Sigmoid colon (tissue), 7 donors: ENCODE data around the gene R3HDM1. TPM values are rescaled to one million over a fixed set of nuclear protein-coding genes. Genes with fewer than 3 reads are reported as not detected.

Source experiments
- DNase-seq: peaks from one replicate; pipeline ENCODE4 v3.0.0-alpha.2; 2019
- H3K27ac ChIP-seq, 4 donors: fragments of 200-600 bp; sonication (generic); one replicate each; pipeline ENCODE4 v1.5.1; 2016 to 2019; ENCODE audit warnings: mild to moderate bottlenecking in 1 of 4
- H3K27me3 ChIP-seq, 3 donors: fragments of 200-600 bp; sonication (generic); one replicate each; pipeline ENCODE4 v1.5.1; 2019; ENCODE audit warnings: mild to moderate bottlenecking in 1 of 3
- H3K36me3 ChIP-seq, 4 donors: fragments of 200-600 bp; sonication (generic); one replicate each; pipeline ENCODE4 v1.5.1; 2016 to 2019
- H3K4me1 ChIP-seq, 4 donors: fragments of 200-600 bp; sonication (generic); one replicate each; pipeline ENCODE4 v1.5.1; 2017 to 2019
- H3K4me3 ChIP-seq, 4 donors: fragments of 200-600 bp; sonication (generic); one replicate each; pipeline ENCODE4 v1.5.1; 2017 to 2019; ENCODE audit warnings: mild to moderate bottlenecking in 2 of 4, moderate library complexity in 1 of 4
- H3K9me3 ChIP-seq, 4 donors: fragments of 200-600 bp in 3 of 4; sonication (generic) in 3 of 4; one replicate each; pipeline versions ENCODE4 v1.5.1 to v1.6.1; 2013 to 2019
- CTCF ChIP-seq, 4 experiments: fragments of 450-650 bp in 3 of 4; fragments of 200-600 bp in 1 of 4; IDR thresholded peaks; one replicate each; pipeline ENCODE4 v1.5.1; 2016 to 2019; ENCODE audit warnings: antibody characterized with exemption in 4 of 4, mild to moderate bottlenecking in 3 of 4, moderate library complexity in 2 of 4
- EP300 ChIP-seq, 4 donors: sonication (generic); formaldehyde crosslinking; IDR thresholded peaks; one replicate each; pipeline ENCODE4 v1.6.1; 2017; ENCODE audit warnings: antibody characterized with exemption in 4 of 4
- POLR2A ChIP-seq, 2 donors: fragments of 450-650 bp; IDR thresholded peaks; one replicate each; pipeline ENCODE4 v1.6.1; 2016; ENCODE audit warnings: antibody characterized with exemption in 2 of 2, mild to moderate bottlenecking in 2 of 2, moderate library complexity in 2 of 2
- POLR2AphosphoS5 ChIP-seq, 4 donors: sonication (generic); formaldehyde crosslinking; IDR thresholded peaks; one replicate each; pipeline ENCODE4 v1.6.1; 2017; ENCODE audit warnings: antibody characterized with exemption in 4 of 4
- WGBS, 2 donors: extraction: QIAGEN DNeasy Blood & Tissue Kit; methylation state at CpG; one replicate each; pipeline ENCODE4 v1.1.7; 2013; 5-methylcytosine and 5-hydroxymethylcytosine counted together
- intact Hi-C: fragments of 100-400 bp; cut with DNase I; formaldehyde crosslinking; loops from one replicate; pipeline ENCODE4 v1.15.1; 2023
- polyA plus RNA-seq, 3 donors: library from polyadenylated mRNA; stranded (reverse); fragments of 200-250 nt; gene quantifications; one replicate each; pipeline ENCODE4 v1.2.3, GENCODE V29; 2013
- total RNA-seq, 4 donors: library from RNA; depleted of rRNA; stranded (reverse); fragments of >200 nt; gene quantifications; one replicate each; pipeline ENCODE4 v1.1.0, GENCODE V29; 2016
- donor health status: healthy with polysubstance abuse.
- donor health status: Bipolar disorder and iron deficiency.
- donor health status: healthy.

Gene R3HDM1
- total and polyA plus RNA-seq, 7 donors = 5.3 to 34.6 (median 14.2) TPM

GRCh38 chr2:135557530-135557929 is 26.2 kb downstream of the R3HDM1 start:
- 94 to 97% methylated on average over 1 of the region's 1 CpG for WGBS, 2 donors
- Histone ChIP-seq H3K4me1 (no peaks in the 10 kb centered on the region), H3K36me3 (peaks cover 0 to 6% (median 0%) of the 10 kb centered on the region in 4 donors), H3K4me3 (no peak overlapping the region), H3K27ac (no peak overlapping the region), H3K27me3 (no peaks in the 10 kb centered on the region), H3K9me3 (no peaks in the 10 kb centered on the region)
- intact Hi-C loops = no loop called here
- DNase-seq = no peak
- TF ChIP-seq EP300 (IDR thresholded peaks at IDR 0.05) (no peak), CTCF (IDR thresholded peaks at IDR 0.05) (no peak), POLR2AphosphoS5 (IDR thresholded peaks at IDR 0.05) (no peak), POLR2A (IDR thresholded peaks at IDR 0.05) (no peak)

- H3K36me3 ChIP-seq = peaks cover 0 to 9% (median 0%) of the 10 kb centered on the region in 4 donors
- no peak for TF ChIP-seq POLR2AphosphoS5 (IDR thresholded peaks at IDR 0.05)
- TF ChIP-seq CTCF (IDR thresholded peaks at IDR 0.05) = no peak
- no peak for TF ChIP-seq EP300 (IDR thresholded peaks at IDR 0.05)
- TF ChIP-seq POLR2A (IDR thresholded peaks at IDR 0.05) = no peak
- DNase-seq = no peak
- whole genome bisulfite sequencing, 2 donors = 97 to 98% methylated on average over 4 of the region's 4 CpGs
- intact Hi-C loops = no loop called here
- no peak overlapping the region for H3K4me3 ChIP-seq
- no peak overlapping the region for H3K27ac ChIP-seq
- no peaks in the 10 kb centered on the region for H3K4me1 ChIP-seq
- H3K27me3 ChIP-seq = no peaks in the 10 kb centered on the region
- H3K9me3 ChIP-seq = no peaks in the 10 kb centered on the region
Measured at GRCh38 chr2:135561925-135562324, 30.6 kb downstream of the R3HDM1 start.

DNA sequence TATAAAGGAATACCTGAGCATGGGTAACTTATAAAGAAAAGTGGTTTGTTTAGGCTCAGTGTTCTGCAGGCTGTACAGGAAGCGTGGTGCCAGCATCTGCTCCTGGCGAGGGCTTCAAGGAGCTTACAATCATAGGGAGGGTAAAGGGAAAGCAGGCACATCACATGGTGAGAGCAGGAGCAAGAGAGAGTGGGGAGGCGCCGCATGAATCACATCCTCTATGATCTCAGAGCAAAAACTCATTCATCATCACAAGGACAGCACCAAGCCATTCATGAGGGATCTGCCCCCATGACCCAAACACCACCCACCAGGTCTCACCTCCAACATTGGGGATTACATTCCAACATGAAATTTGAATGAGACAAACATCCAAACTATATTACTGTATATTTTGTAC is 32.5 kb downstream of the R3HDM1 start:
- no peak overlapping the region for H3K4me3 ChIP-seq
- TF ChIP-seq CTCF (IDR thresholded peaks at IDR 0.05) = no peak
- TF ChIP-seq POLR2A (IDR thresholded peaks at IDR 0.05) = no peak
- no peak for TF ChIP-seq POLR2AphosphoS5 (IDR thresholded peaks at IDR 0.05)
- no peak for TF ChIP-seq EP300 (IDR thresholded peaks at IDR 0.05)
- 97 to 99% methylated on average over 4 of the region's 4 CpGs for WGBS, 2 donors
- no peaks in the 10 kb centered on the region for H3K9me3 ChIP-seq
- H3K27me3 ChIP-seq = no peaks in the 10 kb centered on the region
- intact Hi-C loops = no loop called here
- H3K4me1 ChIP-seq = no peaks in the 10 kb centered on the region
- no peak for DNase-seq
- H3K36me3 ChIP-seq = peaks cover 0 to 9% (median 0%) of the 10 kb centered on the region in 4 donors
- no peak overlapping the region for H3K27ac ChIP-seq

GRCh38 chr2:135570884-135571283 is 39.6 kb downstream of the R3HDM1 start:
- Histone ChIP-seq H3K9me3 (no peaks in the 10 kb centered on the region), H3K4me1 (no peaks in the 10 kb centered on the region), H3K27me3 (no peaks in the 10 kb centered on the region), H3K36me3 (peaks cover 0 to 16% (median 4%) of the 10 kb centered on the region in 4 donors), H3K4me3 (no peak overlapping the region), H3K27ac (no peak overlapping the region)
- TF ChIP-seq EP300 (IDR thresholded peaks at IDR 0.05) = no peak
- TF ChIP-seq CTCF (IDR thresholded peaks at IDR 0.05) = no peak
- TF ChIP-seq POLR2AphosphoS5 (IDR thresholded peaks at IDR 0.05) = no peak
- no peak for TF ChIP-seq POLR2A (IDR thresholded peaks at IDR 0.05)
- DNase-seq = no peak
- WGBS, 2 donors = 92 to 94% methylated on average over 2 of the region's 2 CpGs
- intact Hi-C loops = no loop called here

GRCh38 chr2:135573620-135574019 is 42.3 kb downstream of the R3HDM1 start:
- TF ChIP-seq CTCF (IDR thresholded peaks at IDR 0.05) (no peak), POLR2AphosphoS5 (IDR thresholded peaks at IDR 0.05) (no peak), POLR2A (IDR thresholded peaks at IDR 0.05) (no peak), EP300 (IDR thresholded peaks at IDR 0.05) (no peak)
- Histone ChIP-seq H3K4me1 (no peaks in the 10 kb centered on the region), H3K4me3 (no peak overlapping the region), H3K27me3 (no peaks in the 10 kb centered on the region), H3K27ac (no peak overlapping the region), H3K36me3 (peaks cover 0 to 13% (median 4%) of the 10 kb centered on the region in 4 donors), H3K9me3 (no peaks in the 10 kb centered on the region)
- 96 to 97% methylated on average over 1 of the region's 1 CpG for WGBS, 2 donors
- intact Hi-C loops = no loop called here
- DNase-seq = no peak
